Panc1 (cell line): ENCODE data around the gene CHTF8.

ENCODE experiments used
- POLR2AphosphoS5 ChIP-seq: IDR thresholded peaks from 2 replicates; pipeline ENCODE4 v1.6.1; 2012; ENCODE audit warnings: mild to moderate bottlenecking, low read depth, low read length, moderate library complexity
- TF ChIP-seq, protein P1 (sequence below): fragments of 450-650 bp; IDR thresholded peaks from 2 replicates; pipeline ENCODE4 v1.5.1; 2017; ENCODE audit warnings: mild to moderate bottlenecking

- TF ChIP-seq, protein P1, sequence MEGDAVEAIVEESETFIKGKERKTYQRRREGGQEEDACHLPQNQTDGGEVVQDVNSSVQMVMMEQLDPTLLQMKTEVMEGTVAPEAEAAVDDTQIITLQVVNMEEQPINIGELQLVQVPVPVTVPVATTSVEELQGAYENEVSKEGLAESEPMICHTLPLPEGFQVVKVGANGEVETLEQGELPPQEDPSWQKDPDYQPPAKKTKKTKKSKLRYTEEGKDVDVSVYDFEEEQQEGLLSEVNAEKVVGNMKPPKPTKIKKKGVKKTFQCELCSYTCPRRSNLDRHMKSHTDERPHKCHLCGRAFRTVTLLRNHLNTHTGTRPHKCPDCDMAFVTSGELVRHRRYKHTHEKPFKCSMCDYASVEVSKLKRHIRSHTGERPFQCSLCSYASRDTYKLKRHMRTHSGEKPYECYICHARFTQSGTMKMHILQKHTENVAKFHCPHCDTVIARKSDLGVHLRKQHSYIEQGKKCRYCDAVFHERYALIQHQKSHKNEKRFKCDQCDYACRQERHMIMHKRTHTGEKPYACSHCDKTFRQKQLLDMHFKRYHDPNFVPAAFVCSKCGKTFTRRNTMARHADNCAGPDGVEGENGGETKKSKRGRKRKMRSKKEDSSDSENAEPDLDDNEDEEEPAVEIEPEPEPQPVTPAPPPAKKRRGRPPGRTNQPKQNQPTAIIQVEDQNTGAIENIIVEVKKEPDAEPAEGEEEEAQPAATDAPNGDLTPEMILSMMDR = no peak
- no peak for TF ChIP-seq POLR2AphosphoS5
Measured at GRCh38 chr16:69093974-69094373, 38.4 kb downstream of the CHTF8 start.
